Measurements from ENCODE around the gene AKT1. TPM values are rescaled to one million over a fixed set of nuclear protein-coding genes. Genes with fewer than 3 reads are reported as not detected.

AKT1 gene
- total and polyA plus RNA-seq, 2 of the 13 experiments (the other 11 are each of a cell fraction or from before 2014, with no cell fraction given), result 96.2 to 116 TPM

- TF ChIP-seq ZBTB40 (IDR thresholded peaks at IDR 0.05) (no peak), ZBTB40 (CRISPR knock-in tag; IDR thresholded peaks at IDR 0.05) (no peak), ZNF841 (CRISPR knock-in tag; IDR thresholded peaks at IDR 0.05; ENCODE audit: borderline replicate concordance) (no peak), ZNF510 (CRISPR knock-in tag; IDR thresholded peaks at IDR 0.05; ENCODE audit: low read depth) (peak; percentile 50; the same call in 1 of the 2 replicates), ZNF34 (CRISPR knock-in tag; IDR thresholded peaks at IDR 0.05; ENCODE audit: borderline replicate concordance) (no peak), SP5 (CRISPR knock-in tag; IDR thresholded peaks at IDR 0.05; ENCODE audit: borderline replicate concordance, low read depth) (no peak), ZNF749 (CRISPR knock-in tag; IDR thresholded peaks at IDR 0.05; ENCODE audit: borderline replicate concordance) (no peak), JUND (CRISPR knock-in tag; IDR thresholded peaks at IDR 0.05) (peak; percentile 29; the same call in 1 of the 2 replicates), PITX1 (CRISPR knock-in tag; IDR thresholded peaks at IDR 0.05) (no peak), RXRB (CRISPR knock-in tag; IDR thresholded peaks at IDR 0.05; ENCODE audit: borderline replicate concordance) (peak; percentile 43; the same call in 1 of the 2 replicates)
- TF ChIP-seq, protein P1, sequence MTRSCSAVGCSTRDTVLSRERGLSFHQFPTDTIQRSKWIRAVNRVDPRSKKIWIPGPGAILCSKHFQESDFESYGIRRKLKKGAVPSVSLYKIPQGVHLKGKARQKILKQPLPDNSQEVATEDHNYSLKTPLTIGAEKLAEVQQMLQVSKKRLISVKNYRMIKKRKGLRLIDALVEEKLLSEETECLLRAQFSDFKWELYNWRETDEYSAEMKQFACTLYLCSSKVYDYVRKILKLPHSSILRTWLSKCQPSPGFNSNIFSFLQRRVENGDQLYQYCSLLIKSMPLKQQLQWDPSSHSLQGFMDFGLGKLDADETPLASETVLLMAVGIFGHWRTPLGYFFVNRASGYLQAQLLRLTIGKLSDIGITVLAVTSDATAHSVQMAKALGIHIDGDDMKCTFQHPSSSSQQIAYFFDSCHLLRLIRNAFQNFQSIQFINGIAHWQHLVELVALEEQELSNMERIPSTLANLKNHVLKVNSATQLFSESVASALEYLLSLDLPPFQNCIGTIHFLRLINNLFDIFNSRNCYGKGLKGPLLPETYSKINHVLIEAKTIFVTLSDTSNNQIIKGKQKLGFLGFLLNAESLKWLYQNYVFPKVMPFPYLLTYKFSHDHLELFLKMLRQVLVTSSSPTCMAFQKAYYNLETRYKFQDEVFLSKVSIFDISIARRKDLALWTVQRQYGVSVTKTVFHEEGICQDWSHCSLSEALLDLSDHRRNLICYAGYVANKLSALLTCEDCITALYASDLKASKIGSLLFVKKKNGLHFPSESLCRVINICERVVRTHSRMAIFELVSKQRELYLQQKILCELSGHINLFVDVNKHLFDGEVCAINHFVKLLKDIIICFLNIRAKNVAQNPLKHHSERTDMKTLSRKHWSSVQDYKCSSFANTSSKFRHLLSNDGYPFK (CRISPR knock-in tag; IDR thresholded peaks at IDR 0.05; ENCODE audit: borderline replicate concordance), result peak; percentile 44; the same call in 1 of the 2 replicates
- TF ChIP-seq, protein P2, sequence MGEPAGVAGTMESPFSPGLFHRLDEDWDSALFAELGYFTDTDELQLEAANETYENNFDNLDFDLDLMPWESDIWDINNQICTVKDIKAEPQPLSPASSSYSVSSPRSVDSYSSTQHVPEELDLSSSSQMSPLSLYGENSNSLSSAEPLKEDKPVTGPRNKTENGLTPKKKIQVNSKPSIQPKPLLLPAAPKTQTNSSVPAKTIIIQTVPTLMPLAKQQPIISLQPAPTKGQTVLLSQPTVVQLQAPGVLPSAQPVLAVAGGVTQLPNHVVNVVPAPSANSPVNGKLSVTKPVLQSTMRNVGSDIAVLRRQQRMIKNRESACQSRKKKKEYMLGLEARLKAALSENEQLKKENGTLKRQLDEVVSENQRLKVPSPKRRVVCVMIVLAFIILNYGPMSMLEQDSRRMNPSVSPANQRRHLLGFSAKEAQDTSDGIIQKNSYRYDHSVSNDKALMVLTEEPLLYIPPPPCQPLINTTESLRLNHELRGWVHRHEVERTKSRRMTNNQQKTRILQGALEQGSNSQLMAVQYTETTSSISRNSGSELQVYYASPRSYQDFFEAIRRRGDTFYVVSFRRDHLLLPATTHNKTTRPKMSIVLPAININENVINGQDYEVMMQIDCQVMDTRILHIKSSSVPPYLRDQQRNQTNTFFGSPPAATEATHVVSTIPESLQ (CRISPR knock-in tag; conservative IDR thresholded peaks at IDR 0.05), result no peak
- TF ChIP-seq, protein P3, sequence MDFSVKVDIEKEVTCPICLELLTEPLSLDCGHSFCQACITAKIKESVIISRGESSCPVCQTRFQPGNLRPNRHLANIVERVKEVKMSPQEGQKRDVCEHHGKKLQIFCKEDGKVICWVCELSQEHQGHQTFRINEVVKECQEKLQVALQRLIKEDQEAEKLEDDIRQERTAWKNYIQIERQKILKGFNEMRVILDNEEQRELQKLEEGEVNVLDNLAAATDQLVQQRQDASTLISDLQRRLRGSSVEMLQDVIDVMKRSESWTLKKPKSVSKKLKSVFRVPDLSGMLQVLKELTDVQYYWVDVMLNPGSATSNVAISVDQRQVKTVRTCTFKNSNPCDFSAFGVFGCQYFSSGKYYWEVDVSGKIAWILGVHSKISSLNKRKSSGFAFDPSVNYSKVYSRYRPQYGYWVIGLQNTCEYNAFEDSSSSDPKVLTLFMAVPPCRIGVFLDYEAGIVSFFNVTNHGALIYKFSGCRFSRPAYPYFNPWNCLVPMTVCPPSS (IDR thresholded peaks at IDR 0.05), result no peak
Measured at GRCh38 chr14:104820669-104821228, 25.2 kb upstream of the AKT1 start (continued).
